Esophagus squamous epithelium (tissue), 4 donors: ENCODE measurements around the gene DENND1A.

Experiments
- CTCF ChIP-seq, 6 experiments: fragments of 450-650 bp in 4 of 6; fragments of 200-600 bp in 2 of 6; sonication (generic) in 2 of 6; IDR thresholded peaks; one replicate each; pipeline ENCODE4 v1.5.1; 2016 to 2019; ENCODE audit warnings: antibody characterized with exemption in 6 of 6, mild to moderate bottlenecking in 4 of 6, moderate library complexity in 4 of 6
- POLR2A ChIP-seq, 4 donors: fragments of 450-650 bp; IDR thresholded peaks; one replicate each; pipeline ENCODE4 v1.6.1; 2017; ENCODE audit warnings: antibody characterized with exemption in 4 of 4, mild to moderate bottlenecking in 4 of 4, moderate library complexity in 3 of 4

- no peak for TF ChIP-seq CTCF (IDR thresholded peaks at IDR 0.05)
- TF ChIP-seq POLR2A (IDR thresholded peaks at IDR 0.05) = no peak
Observed at GRCh38 chr9:123450098-123450770, 479.7 kb downstream of the DENND1A start.
